H1 (cell line): ENCODE data around the gene HMCN2. TPM values are rescaled to one million over a fixed set of nuclear protein-coding genes. Genes with fewer than 3 reads are reported as not detected.

Experiments
- BACH1 ChIP-seq: IDR thresholded peaks from 2 replicates; pipeline ENCODE4 v1.6.1; 2012; ENCODE audit warnings: low read length, improper control_type of control experiment
- BCL11A ChIP-seq, 2 experiments: IDR thresholded peaks; one replicate each; pipeline ENCODE4 v1.6.1; 2011; ENCODE audit warnings: low read depth in 2 of 2, low read length in 2 of 2, mild to moderate bottlenecking in 2 of 2
- CBX5 ChIP-seq: fragments of 300-800, 300-1000 bp; sonication (generic); IDR thresholded peaks from 2 replicates; pipeline ENCODE4 v1.7.1; 2016; ENCODE audit warnings: antibody characterized with exemption, low read length, low read depth
- EP300 ChIP-seq, 2 experiments: IDR thresholded peaks; 1 replicate in 1 of 2; 2 replicates in 1 of 2; pipeline ENCODE4 v1.6.1; 2011 to 2012; ENCODE audit warnings: low read depth in 2 of 2, low read length in 2 of 2, mild to moderate bottlenecking in 2 of 2, borderline replicate concordance in 1 of 2, inconsistent platforms in 1 of 2, moderate library complexity in 1 of 2
- GABPA ChIP-seq: IDR thresholded peaks from 2 replicates; pipeline ENCODE4 v1.6.1; 2011; ENCODE audit warnings: mild to moderate bottlenecking, low read length, moderate library complexity, borderline replicate concordance; ENCODE audit not compliant: insufficient read depth
- KDM1A ChIP-seq: fragments of 200-600, 300-600 bp; sonication (generic); IDR thresholded peaks from 2 replicates; pipeline ENCODE4 v1.7.1; 2016; ENCODE audit warnings: mild to moderate bottlenecking, low read length, borderline replicate concordance
- KDM5A ChIP-seq: fragments of 200-600 bp; IDR thresholded peaks from 2 replicates; pipeline ENCODE4 v1.7.1; 2012; ENCODE audit warnings: mild to moderate bottlenecking, low read length, inconsistent platforms, mixed read lengths
- POLR2AphosphoS5 ChIP-seq: IDR thresholded peaks from 2 replicates; pipeline ENCODE4 v1.6.1; 2011; ENCODE audit warnings: low read depth, low read length
- RAD21 ChIP-seq, 2 experiments: IDR thresholded peaks in 1 of 2; conservative IDR thresholded peaks in 1 of 2; 2 replicates each; pipeline ENCODE4 v1.6.1; 2011; ENCODE audit warnings: low read depth in 2 of 2, low read length in 2 of 2, improper control_type of control experiment in 1 of 2, inconsistent platforms in 1 of 2, mild to moderate bottlenecking in 1 of 2, moderate library complexity in 1 of 2
- RFX5 ChIP-seq: IDR thresholded peaks from 2 replicates; pipeline ENCODE4 v1.6.1; 2011; ENCODE audit warnings: low read depth, low read length, improper control_type of control experiment, borderline replicate concordance
- RXRA ChIP-seq: IDR thresholded peaks from 2 replicates; pipeline ENCODE4 v1.6.1; 2011; ENCODE audit warnings: low read depth, mild to moderate bottlenecking, low read length, moderate library complexity; ENCODE audit not compliant: insufficient read depth
- SP4 ChIP-seq: IDR thresholded peaks from 2 replicates; pipeline ENCODE4 v1.6.1; 2012; ENCODE audit warnings: low read length, inconsistent platforms
- SUZ12 ChIP-seq: fragments of 200-600 bp; sonication (generic); IDR thresholded peaks from 2 replicates; pipeline ENCODE4 v1.6.1; 2012; ENCODE audit warnings: mild to moderate bottlenecking, inconsistent platforms, low read length, moderate library complexity, mixed read lengths
- TBP ChIP-seq: IDR thresholded peaks from 2 replicates; pipeline ENCODE4 v1.6.1; 2011; ENCODE audit warnings: low read depth, low read length, improper control_type of control experiment
- TEAD4 ChIP-seq: IDR thresholded peaks from 2 replicates; pipeline ENCODE4 v1.6.1; 2012; ENCODE audit warnings: low read depth, low read length, inconsistent platforms, mixed read lengths
- ZNF274 ChIP-seq: IDR thresholded peaks from 2 replicates; pipeline ENCODE4 v1.7.0; 2012; ENCODE audit warnings: low read length, borderline replicate concordance; ENCODE audit errors: extremely low read depth
- polyA plus RNA-seq, 7 experiments: library from polyadenylated mRNA; depleted of rRNA in 3 of 7; stranded (reverse) in 5 of 7; unstranded in 2 of 7; fragments of >200 nt in 5 of 7; fragments of 200-250 nt in 2 of 7; gene quantifications; 1 replicate in 5 of 7; 2 replicates in 1 of 7; 4 replicates in 1 of 7; pipeline versions ENCODE4 v1.2.1 to v1.2.3, GENCODE V29; 2011 to 2013; ENCODE audit warnings: missing spikeins in 2 of 7, mixed read lengths in 2 of 7
- total RNA-seq: library from RNA; stranded (reverse); fragmentation: NEBNext Ultra II Directional; extraction: Animal tissue kit (Norgen Biotek cat#: 25700); gene quantifications from 2 replicates; pipeline ENCODE4 v1.2.1, GENCODE V29; 2021
- TF ChIP-seq, protein P1 (sequence below): IDR thresholded peaks from 2 replicates; pipeline ENCODE4 v1.6.1; 2011; ENCODE audit warnings: low read depth, mild to moderate bottlenecking, low read length; ENCODE audit not compliant: insufficient read depth
- TF ChIP-seq, protein P2 (sequence below), 3 experiments: IDR thresholded peaks; 1 replicate in 2 of 3; 2 replicates in 1 of 3; pipeline versions ENCODE4 v1.5.1 to v1.6.1; 2011; ENCODE audit warnings: low read length in 3 of 3, mild to moderate bottlenecking in 3 of 3, inconsistent platforms in 2 of 3, low read depth in 1 of 3, moderate library complexity in 1 of 3; ENCODE audit not compliant: insufficient read depth in 1 of 3; ENCODE audit errors: control extremely low read depth in 1 of 3
- TF ChIP-seq, protein P3 (sequence below): IDR thresholded peaks from 2 replicates; pipeline ENCODE4 v1.6.1; 2012; ENCODE audit warnings: inconsistent platforms

HMCN2 gene
- total and polyA plus RNA-seq, 2 of the 8 experiments (the other 6 are each of a cell fraction or from before 2014, with no cell fraction given) = 5.0 to 9.1 TPM

DNA sequence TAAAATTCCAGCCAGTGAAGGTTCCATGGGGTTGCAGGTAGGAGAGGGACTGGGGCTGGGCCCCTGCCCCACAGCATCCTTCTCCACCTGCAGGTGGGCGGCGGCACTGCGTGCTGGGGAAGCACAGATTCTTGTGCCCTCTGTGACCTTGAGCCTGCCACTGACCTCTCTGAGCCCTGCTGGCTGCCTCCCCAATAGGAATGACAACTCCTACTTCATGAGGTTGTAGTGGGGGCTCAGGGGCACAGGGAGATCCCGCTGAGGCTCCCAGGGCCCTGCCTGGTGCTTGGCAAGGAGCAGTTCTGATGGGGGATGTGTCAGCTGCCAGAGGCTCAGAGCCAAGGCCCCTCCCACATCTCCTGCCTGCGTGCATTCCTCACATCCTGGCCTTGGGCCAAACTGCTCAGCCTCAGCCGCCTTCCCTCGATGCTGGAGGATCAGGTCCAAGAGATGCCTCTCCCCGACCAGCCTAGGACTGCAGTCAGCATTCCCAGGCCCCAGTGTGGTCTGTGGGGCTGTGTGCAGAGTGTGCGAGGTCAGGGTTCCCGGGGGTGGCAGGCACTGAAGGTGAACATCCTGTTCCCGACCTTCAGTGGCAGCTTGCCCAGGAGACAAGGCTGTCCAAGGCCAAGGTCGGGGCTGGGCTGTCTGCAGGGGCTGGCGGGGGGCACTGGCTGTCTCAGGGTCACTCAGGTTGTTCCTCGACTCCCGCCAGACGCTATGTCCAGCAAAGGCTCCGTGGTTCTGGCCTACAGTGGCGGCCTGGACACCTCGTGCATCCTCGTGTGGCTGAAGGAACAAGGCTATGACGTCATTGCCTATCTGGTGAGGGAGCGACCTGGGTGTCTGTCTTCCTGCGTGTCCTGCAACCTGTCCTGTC lies 186.2 kb downstream of the HMCN2 start (continued):
- TF ChIP-seq TEAD4 (no peak), SP4 (no peak; the same call in 1 of the 2 replicates), BACH1 (no peak), GABPA (peak; percentile 54; the same call in 1 of the 2 replicates), RFX5 (no peak), CBX5 (no peak), ZNF274 (no peak), RAD21 (IDR thresholded peaks at IDR 0.05 in 1 of 2, conservative IDR thresholded peaks at IDR 0.05 in 1 of 2; ENCODE audit: low read depth in 2 of 2, low read length in 2 of 2) (peak; percentile 64 to 68), TBP (no peak), KDM1A (no peak), RXRA (0 out of 2 replicates have a peak, but pooled peaks have one; percentile 21), BCL11A (IDR thresholded peaks at IDR 0.05; ENCODE audit: low read depth in 2 of 2, low read length in 2 of 2) (no peak), EP300 (IDR thresholded peaks at IDR 0.05; ENCODE audit: borderline replicate concordance in 1 of 2, low read depth in 2 of 2, low read length in 2 of 2) (no peak), POLR2AphosphoS5 (0 out of 2 replicates have a peak, but pooled peaks have one; percentile 2), KDM5A (no peak), SUZ12 (no peak)
- TF ChIP-seq, protein P1, sequence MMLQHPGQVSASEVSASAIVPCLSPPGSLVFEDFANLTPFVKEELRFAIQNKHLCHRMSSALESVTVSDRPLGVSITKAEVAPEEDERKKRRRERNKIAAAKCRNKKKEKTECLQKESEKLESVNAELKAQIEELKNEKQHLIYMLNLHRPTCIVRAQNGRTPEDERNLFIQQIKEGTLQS = no peak
- TF ChIP-seq, protein P2, sequence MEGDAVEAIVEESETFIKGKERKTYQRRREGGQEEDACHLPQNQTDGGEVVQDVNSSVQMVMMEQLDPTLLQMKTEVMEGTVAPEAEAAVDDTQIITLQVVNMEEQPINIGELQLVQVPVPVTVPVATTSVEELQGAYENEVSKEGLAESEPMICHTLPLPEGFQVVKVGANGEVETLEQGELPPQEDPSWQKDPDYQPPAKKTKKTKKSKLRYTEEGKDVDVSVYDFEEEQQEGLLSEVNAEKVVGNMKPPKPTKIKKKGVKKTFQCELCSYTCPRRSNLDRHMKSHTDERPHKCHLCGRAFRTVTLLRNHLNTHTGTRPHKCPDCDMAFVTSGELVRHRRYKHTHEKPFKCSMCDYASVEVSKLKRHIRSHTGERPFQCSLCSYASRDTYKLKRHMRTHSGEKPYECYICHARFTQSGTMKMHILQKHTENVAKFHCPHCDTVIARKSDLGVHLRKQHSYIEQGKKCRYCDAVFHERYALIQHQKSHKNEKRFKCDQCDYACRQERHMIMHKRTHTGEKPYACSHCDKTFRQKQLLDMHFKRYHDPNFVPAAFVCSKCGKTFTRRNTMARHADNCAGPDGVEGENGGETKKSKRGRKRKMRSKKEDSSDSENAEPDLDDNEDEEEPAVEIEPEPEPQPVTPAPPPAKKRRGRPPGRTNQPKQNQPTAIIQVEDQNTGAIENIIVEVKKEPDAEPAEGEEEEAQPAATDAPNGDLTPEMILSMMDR (IDR thresholded peaks at IDR 0.05; ENCODE audit: control extremely low read depth in 1 of 3, insufficient read depth in 1 of 3, low read depth in 1 of 3, low read length in 3 of 3) = peak in 2 of 3 experiments; percentile 77 to 85; a peak in 3 of 4 replicates
- TF ChIP-seq, protein P3, sequence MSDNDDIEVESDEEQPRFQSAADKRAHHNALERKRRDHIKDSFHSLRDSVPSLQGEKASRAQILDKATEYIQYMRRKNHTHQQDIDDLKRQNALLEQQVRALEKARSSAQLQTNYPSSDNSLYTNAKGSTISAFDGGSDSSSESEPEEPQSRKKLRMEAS = peak; percentile 33; the same call in 1 of the 2 replicates
- TF ChIP-seq, all 59 proteins: peak for 7
